ENCODE measurements around the gene NPAS1. TPM values are rescaled to one million over a fixed set of nuclear protein-coding genes. Genes with fewer than 3 reads are reported as not detected.

Gene NPAS1
- 0.52 TPM for total RNA-seq

GRCh38 chr19:47019431-47020041 lies at the start of gene NPAS1:
TSS of gene NPAS1 (plus strand) at chr19:47019837. CDS start at chr19:47021048, 1,211 bp downstream.
- ATAC-seq = no peak

GRCh38 chr19:46970815-46971214 lies 48.8 kb upstream of the NPAS1 start:
- no peak for ATAC-seq

GRCh38 chr19:46972311-46972710 lies 47.3 kb upstream of the NPAS1 start:
- ATAC-seq = no peak

GRCh38 chr19:46974181-46974580 lies 45.5 kb upstream of the NPAS1 start:
- no peak for ATAC-seq

- no peak for ATAC-seq
Observed at GRCh38 chr19:46975011-46975924, 44.4 kb upstream of the NPAS1 start.

- peak; percentile 73 for ATAC-seq
Observed at GRCh38 chr19:46975925-46976782, 43.5 kb upstream of the NPAS1 start.

- ATAC-seq = no peak
Observed at GRCh38 chr19:46976845-46977320, 42.8 kb upstream of the NPAS1 start.

GRCh38 chr19:46977548-46977947 lies 42.1 kb upstream of the NPAS1 start:
- ATAC-seq = no peak

GRCh38 chr19:46978171-46978869 lies 41.3 kb upstream of the NPAS1 start:
- ATAC-seq = no peak

GRCh38 chr19:46979126-46980105 lies 40.2 kb upstream of the NPAS1 start:
- ATAC-seq = peak; percentile 4

GRCh38 chr19:46980761-46981160 lies 38.9 kb upstream of the NPAS1 start:
- ATAC-seq = no peak

GRCh38 chr19:46981286-46981945 lies 38.2 kb upstream of the NPAS1 start:
- ATAC-seq = no peak

GRCh38 chr19:46983097-46983496 lies 36.5 kb upstream of the NPAS1 start:
- ATAC-seq = no peak

GRCh38 chr19:46984077-46985010 lies 35.3 kb upstream of the NPAS1 start:
- peak; percentile 33 for ATAC-seq

- ATAC-seq = no peak
Observed at GRCh38 chr19:46985542-46986415, 33.9 kb upstream of the NPAS1 start.

- no peak for ATAC-seq
Observed at GRCh38 chr19:46988614-46989230, 30.9 kb upstream of the NPAS1 start.

GRCh38 chr19:46990991-46991676 lies 28.5 kb upstream of the NPAS1 start:
- peak; percentile 63 for ATAC-seq
